Superior temporal gyrus (tissue), 1 donor: Measurements from ENCODE around the gene KRTAP15-1.
A peak's percentile ranks its signal among the peaks of the same experiment; 100 is the strongest.

Experiments
- DNase-seq: peaks from one replicate; pipeline ENCODE4 v3.0.0-alpha.2; 2016; ENCODE audit errors: extremely low spot score

The KRTAP15-1 gene

GRCh38 chr21:30439975-30440374 is at the start of gene KRTAP15-1:
Gene KRTAP15-1, plus strand, starts transcription at chr21:30440275. Its CDS starts 53 bp downstream, at chr21:30440328.
- DNase-seq: no peak

DNA sequence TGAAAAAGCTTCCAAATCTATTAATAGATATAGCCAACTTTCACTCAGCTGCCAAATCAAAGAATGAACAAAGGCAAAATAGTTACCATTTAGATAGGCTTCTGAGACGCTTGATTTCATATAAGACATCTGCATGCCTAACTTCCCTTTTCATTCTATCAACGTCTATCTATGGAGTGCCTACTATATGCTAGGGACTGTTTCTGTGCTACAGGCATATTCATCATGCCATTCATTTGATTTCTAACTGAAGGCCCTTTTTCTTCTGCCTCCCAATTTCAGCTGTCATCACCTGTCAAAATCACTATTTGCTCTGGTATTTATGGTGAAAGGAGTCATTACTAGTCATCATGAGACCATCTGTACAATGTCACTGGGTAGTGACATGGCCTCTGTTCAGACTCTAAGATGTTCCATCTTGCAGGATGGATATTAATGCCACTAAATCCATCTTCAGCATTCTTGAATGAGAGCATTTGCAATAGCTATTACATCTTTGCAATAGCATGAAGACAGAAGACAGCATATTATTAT is 48.5 kb upstream of the KRTAP15-1 start:
- no peak for DNase-seq

DNA sequence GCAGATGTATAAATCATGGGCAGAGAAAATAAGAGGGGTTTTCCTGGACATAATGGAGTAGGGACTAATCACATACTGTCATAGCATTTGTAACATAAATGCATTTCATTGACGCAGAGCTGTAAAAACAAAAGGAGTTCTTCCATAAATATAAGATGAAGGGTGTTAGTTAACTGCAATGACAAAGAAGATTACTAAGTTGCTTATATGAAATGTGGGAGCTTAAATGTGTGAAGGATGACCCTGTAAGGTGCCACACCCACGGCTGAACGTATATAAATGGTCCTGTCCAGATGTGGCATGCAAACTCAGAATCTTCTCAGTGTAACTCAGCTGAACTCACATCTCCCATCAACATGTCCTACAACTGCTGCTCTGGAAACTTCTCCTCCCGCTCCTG is 44.3 kb upstream of the KRTAP15-1 start, which contains the start of gene KRTAP13-1:
Gene KRTAP13-1 (plus strand): TSS at position 301 of the 400 bp plus-strand sequence. CDS start 56 bp downstream, at position 357.
- DNase-seq: no peak

DNA sequence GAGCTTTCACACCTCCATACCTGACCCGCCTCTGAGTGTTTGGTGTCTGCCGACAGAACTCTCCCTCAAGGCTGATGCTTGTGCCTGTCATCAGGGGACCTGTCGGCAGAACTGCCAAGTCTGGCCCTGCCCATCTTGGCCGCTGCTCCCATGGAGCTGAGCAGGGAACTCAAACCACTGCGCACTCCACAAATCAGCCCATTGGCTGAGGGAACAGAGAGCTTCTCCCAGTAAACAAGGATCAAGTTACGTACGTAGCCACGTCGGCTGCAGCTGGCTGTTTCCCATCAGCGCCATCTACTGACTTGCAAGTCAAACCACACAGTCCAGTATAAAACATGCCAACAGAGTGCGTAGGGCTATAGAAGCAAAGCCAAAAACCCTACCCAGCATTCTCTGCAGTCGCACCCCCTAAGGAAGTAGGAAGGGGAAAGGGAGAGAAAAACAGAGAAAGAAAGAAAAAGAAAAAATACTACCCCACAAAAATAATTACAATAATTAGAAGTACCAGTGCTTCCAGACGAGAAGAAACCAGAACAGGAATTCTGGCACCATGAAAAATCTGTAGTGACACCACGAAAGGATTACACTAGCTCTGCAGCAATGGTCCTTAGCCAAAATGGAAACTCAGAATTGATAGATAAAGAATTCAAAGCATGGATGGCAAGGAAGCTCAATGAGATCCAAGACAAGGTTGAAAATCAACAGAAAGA is 31.1 kb upstream of the KRTAP15-1 start:
- no peak for DNase-seq

DNA sequence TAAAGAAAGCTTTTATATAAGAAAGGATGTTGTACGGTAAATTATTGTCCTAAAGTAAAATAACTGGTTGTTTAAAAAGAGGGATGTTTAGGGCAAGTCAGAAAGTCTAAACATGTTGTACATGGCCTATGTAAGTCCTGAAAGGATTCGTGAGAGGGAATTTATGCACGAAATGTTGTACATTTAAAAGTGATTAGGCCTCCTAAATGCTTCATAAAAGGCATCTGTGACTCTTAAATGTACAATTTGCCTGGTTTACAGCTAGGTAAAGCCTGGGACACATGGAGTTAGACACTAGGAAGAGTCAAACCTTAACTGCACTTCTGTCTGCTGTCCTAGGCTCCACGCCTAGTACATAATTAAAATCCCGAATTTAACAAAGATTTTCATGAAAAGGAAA is 24.1 kb upstream of the KRTAP15-1 start:
- no peak for DNase-seq

DNA sequence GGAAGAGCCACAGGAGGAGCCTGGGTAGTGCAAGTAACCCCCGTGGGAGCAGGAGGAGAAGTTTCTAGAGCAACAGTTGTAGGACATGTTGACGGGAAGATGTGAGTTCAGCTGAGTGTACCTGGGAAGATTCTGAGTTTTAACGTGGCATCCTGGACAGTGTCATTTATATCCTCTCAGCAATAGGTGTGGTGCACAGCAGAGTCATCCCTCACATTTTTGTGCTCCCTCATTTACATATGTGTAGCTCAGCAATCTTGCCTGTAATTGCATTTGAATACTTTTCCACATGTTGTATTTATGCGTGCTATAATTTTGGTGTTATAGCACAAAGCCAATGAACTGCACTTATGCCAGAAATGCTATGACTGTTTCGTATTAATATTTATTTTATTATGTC is 14.2 kb upstream of the KRTAP15-1 start, which contains the start of gene KRTAP13-3:
Gene KRTAP13-3 (minus strand): TSS at position 101 of the 400 bp plus-strand sequence. CDS start 14 bp downstream, at position 87.
- DNase-seq: no peak

DNA sequence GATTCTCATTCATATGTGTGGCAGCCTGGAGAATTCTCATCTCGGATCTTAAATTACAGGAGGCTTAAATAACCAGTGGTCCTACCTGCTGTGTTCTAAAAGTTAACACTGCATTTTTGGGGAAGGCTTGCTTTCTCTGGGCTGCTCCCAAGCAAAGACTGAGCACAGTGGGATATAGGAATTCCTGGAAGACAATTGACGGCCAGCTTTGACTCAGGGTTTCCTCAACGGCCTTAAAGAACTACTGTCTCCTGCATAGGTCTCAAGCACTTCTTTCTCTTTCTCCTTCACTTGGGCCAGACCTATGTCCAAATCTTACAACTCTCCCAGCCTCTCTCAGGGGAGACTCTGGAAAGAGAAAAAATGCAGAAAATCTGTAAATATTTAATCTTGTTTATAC is 13.3 kb upstream of the KRTAP15-1 start:
- no peak for DNase-seq

DNA sequence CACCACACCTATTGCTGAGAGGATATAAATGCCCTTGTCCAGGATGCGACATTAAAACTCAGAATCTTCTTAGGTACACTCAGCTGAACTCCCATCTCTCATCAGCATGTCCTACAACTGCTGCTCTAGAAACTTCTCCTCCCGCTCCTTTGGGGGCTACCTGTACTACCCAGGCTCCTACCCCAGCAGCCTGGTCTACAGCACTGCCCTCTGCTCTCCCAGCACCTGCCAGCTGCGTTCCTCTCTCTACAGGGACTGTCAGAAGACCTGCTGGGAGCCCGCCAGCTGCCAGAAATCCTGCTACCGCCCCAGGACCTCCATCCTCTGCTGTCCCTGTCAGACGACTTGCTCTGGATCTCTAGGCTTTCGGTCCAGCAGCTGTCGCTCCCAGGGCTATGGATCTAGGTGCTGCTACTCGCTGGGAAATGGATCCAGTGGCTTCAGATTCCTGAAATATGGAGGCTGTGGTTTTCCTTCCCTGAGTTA is 9.9 kb upstream of the KRTAP15-1 start, which contains the start of gene KRTAP13-4:
Gene KRTAP13-4 (plus strand): TSS at position 51 of the 486 bp plus-strand sequence. CDS start 56 bp downstream, at position 107.
- no peak for DNase-seq

GRCh38 chr21:30434033-30434631 is 5.9 kb upstream of the KRTAP15-1 start:
- DNase-seq: peak; percentile 11

GRCh38 chr21:30437010-30437565 is 3.0 kb upstream of the KRTAP15-1 start:
- no peak for DNase-seq

DNA sequence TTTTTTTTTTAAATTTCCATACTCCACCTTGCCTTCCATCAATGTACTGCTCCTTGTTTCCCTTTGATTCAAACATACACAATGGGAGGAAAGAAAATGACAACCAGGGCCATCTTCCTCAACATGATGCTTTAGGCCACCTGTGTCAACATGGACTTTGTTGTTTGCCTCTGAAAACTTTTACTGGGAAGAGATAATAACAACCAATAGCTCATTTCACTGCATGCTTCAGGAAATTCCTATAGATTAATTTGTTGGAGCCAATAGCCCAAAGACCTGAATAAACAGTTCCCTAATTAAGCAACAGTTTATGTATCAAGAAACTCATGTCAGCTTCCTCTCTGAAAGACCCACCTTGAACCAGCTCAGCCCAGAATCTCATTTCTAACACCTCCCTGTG is 3.2 kb downstream of the KRTAP15-1 start:
- no peak for DNase-seq

GRCh38 chr21:30444204-30444603 is 4.1 kb downstream of the KRTAP15-1 start:
- no peak for DNase-seq

GRCh38 chr21:30447056-30447455 is 7.0 kb downstream of the KRTAP15-1 start:
- DNase-seq: no peak

DNA sequence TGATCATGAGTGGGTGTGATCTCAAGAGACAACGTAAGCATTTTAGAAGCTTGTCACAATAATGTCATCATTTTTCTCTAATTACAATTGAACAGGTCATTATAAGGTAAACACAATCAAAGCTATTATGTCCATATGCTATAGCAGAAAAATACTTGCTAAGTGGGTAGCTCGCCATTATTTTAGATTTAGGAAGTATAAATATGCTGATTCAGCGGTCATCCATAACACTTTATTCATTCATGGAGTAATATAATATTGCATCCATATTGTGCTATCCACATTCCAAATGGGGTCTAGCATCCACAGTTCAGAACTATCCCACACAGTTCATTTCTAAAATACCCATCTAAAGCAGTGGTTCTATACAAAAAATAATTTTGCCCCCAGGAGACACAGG is 8.4 kb downstream of the KRTAP15-1 start:
- no peak for DNase-seq

DNA sequence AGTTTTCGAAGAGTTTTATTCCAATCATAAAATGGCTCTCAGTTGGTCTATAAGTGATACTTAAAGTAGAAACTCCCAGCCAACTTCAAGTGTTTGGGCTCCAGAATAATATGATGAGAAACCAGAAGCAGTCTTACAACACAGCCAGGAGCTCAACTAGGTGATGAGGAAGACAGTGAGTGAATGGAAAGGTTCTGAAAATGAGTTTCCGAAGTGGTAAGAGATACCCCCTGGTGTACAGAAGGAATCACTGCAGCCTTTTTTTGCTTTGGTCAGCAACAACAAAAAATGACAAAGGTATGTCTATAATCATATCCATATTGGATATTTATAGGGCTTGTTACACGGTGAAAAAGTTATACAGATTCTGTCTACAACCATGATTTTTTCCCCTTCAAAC is 23.6 kb downstream of the KRTAP15-1 start:
- no peak for DNase-seq

- DNase-seq: no peak
These were observed 29.0 kb downstream of the KRTAP15-1 start for GRCh38 chr21:30468900-30469714.

GRCh38 chr21:30478004-30478403 is 37.9 kb downstream of the KRTAP15-1 start:
- no peak for DNase-seq

DNA sequence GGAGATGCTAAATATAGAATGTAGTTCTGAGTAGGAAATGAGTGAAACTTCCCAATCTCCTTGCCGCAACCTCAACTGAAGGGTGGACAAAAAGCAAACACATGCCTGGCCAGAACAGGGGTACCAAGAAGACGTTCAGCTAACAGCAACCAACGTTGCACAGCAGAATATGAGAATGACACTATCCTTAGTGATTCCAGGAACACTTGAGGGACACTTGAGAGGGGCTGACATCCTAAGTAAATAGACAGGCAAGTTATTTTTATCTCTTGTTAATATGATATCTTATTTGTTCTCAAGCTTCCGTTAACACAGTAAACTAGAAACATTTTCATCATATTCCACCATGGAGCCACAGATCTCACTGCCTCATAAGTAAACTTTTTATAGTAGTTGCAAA is 39.2 kb downstream of the KRTAP15-1 start:
- no peak for DNase-seq

DNA sequence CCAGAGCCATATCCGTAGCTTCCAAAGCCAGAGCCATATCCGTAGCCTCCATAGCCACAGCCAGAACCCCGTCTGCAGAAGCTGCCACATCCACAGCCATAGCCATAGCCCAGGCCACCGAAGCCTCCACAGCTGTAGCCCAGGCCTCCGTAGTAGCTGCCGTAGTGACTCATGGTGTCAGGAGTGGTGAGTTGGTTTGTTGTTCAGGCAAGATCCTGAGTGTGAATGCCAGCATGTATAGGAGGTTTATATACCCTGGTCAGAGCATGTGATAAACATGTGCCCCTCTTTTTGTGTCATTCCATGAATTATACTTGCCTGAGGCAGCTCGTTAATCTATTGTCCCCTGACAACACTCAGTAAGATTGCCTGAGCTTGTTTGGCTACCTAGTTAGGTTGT is 40.1 kb downstream of the KRTAP15-1 start, which contains the start of gene KRTAP19-1:
Gene KRTAP19-1 (minus strand): TSS at position 223 of the 400 bp plus-strand sequence. CDS start 50 bp downstream, at position 173.
- no peak for DNase-seq

GRCh38 chr21:30482130-30482529 is 42.1 kb downstream of the KRTAP15-1 start:
- DNase-seq: no peak

DNA sequence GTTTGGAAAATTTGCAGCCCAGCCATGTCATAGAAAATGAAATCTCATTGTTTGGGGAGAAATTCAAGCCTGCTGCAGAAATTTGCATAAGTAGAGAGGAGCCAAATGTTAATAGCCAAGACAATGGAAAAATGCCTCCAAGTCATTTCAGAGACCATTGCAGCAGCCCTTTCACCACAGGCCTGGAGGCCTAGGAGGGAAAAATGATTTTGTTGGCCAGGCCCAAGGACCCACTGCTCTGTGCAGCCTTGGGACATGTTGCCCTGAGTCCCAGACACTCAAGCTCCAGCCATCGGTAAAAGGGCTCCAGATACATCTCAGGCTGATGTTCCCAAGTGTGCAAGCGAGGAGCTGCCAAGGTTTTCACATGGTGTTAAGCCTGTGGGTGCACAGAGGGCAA is 46.1 kb downstream of the KRTAP15-1 start:
- no peak for DNase-seq
